ENCODE data around the gene CDK5. TPM values are rescaled to one million over a fixed set of nuclear protein-coding genes. Genes with fewer than 3 reads are reported as not detected.

Gene CDK5
- total and polyA plus RNA-seq, 4 experiments from 2014 or later = 6.3 to 15.2 (median 9.1) TPM

DNA sequence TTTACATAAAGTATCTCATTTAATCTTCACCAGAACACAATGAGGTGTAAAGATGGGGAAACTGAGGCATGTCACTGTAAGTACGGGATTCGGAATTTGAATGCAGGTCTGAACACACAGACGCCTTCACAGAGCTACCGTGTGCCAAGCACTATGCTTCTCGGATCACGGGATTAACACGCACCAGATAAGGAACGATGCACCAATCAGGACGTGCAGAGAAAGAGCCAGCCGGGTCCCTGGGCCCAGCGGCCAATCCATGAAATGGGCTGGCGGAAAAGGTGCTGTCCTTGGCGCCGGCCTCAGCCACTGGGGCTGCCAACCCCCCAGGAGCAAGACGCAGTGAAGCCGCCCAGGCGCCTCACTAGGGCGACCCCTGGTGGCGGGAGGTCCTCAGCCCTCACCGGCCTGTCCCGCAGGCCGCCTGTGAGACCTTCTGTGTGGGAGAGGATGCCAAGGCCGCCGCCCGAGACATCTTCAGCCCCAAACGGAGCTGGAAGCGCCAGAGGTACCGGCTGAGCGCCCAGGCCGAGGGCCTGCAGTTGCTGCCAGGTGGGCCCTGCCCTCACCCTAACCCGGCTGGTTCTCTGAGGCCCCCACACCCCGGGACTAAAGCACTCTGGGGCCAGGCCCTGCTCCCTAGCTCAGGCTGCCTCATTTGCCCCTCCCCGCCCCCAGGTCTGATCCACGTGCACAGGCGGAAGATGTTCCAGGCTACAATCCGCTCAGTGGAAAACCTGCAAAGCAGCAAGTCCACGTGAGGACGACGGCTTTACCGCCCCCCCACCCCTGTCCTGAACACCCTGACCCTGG, 49.0 kb downstream of the CDK5 start:
- peak overlapping the region; percentile 80 to 90 (median 88) for H3K4me3 Mint-ChIP-seq
- H3K36me3 Mint-ChIP-seq = peaks cover 0 to 8% of the 10 kb centered on the region in 2 donors
- peak; percentile 68 to 82 (median 74) for DNase-seq
- Histone ChIP-seq H3K27me3 (ENCODE audit: insufficient read depth, low read length) (no peaks in the 10 kb centered on the region), H3K4me1 (ENCODE audit: insufficient read depth, low read length) (peaks cover 74% of the 10 kb centered on the region), H3K9me3 (ENCODE audit: control insufficient read depth in 1 of 2, low read length in 2 of 2) (no peaks in the 10 kb centered on the region), H3K27ac (ENCODE audit: low read depth, low read length) (peak overlapping the region; percentile 69), H3K4me3 (ENCODE audit: low read length in 2 of 2) (peak overlapping the region; percentile 17 to 53), H3K36me3 (ENCODE audit: insufficient read depth, low read length) (no peaks in the 10 kb centered on the region)
- intact Hi-C loops (cut with micrococcal nuclease) = loop anchor here (1.0 kb wide), 1 partner anchor 33 kb away; no protein-coding TSS in a partner anchor
- H3K9me3 Mint-ChIP-seq = peaks cover 0 to 2% (median 0%) of the 10 kb centered on the region in 8 donors
- peak overlapping the region; percentile 87 to 98 (median 96) for H3K27ac Mint-ChIP-seq
- ChIA-PET CTCF (ENCODE audit: partially characterized antibody) (interaction anchor here (0.9 to 9.1 kb wide), 17 partner anchors 9 to 110 kb away, joined by 3 to 93 read pairs (median 5); partner anchors contain the start of genes ABCB8 and NOS3), POLR2A (ENCODE audit: partially characterized antibody) (interaction anchor here (0.5 to 13.0 kb wide), 13 partner anchors 10 to 1724 kb away, joined by 3 to 182 read pairs (median 7); partner anchors contain the start of genes ABCB8, ABCF2, FASTK and NOS3)
- H3K4me1 Mint-ChIP-seq = peaks cover 39 to 81% (median 59%) of the 10 kb centered on the region in 4 donors
- no peaks in the 10 kb centered on the region for H3K27me3 Mint-ChIP-seq

GRCh38 chr7:151008143-151008510, 49.6 kb downstream of the CDK5 start:
- no peaks in the 10 kb centered on the region for H3K27me3 Mint-ChIP-seq
- Histone ChIP-seq H3K27me3 (ENCODE audit: insufficient read depth, low read length) (no peaks in the 10 kb centered on the region), H3K36me3 (ENCODE audit: insufficient read depth, low read length) (no peaks in the 10 kb centered on the region), H3K9me3 (ENCODE audit: control insufficient read depth in 1 of 2, low read length in 2 of 2) (no peaks in the 10 kb centered on the region), H3K4me1 (ENCODE audit: insufficient read depth, low read length) (peaks cover 69% of the 10 kb centered on the region), H3K27ac (ENCODE audit: low read depth, low read length) (peak overlapping the region; percentile 69), H3K4me3 (ENCODE audit: low read length in 2 of 2) (peak overlapping the region; percentile 17 to 53)
- ChIA-PET CTCF (ENCODE audit: partially characterized antibody) (interaction anchor here (0.9 to 9.1 kb wide), 17 partner anchors 10 to 110 kb away, joined by 3 to 93 read pairs (median 5); partner anchors contain the start of genes ABCB8 and NOS3), POLR2A (ENCODE audit: partially characterized antibody) (interaction anchor here (0.9 to 13.0 kb wide), 13 partner anchors 10 to 219 kb away, joined by 3 to 182 read pairs (median 7); partner anchors contain the start of genes ABCB8, ABCF2, FASTK and NOS3)
- H3K9me3 Mint-ChIP-seq = peaks cover 0 to 2% (median 0%) of the 10 kb centered on the region in 8 donors
- intact Hi-C loops (cut with micrococcal nuclease) = loop anchor here (1.0 kb wide), 1 partner anchor 33 kb away; no protein-coding TSS in a partner anchor
- H3K4me1 Mint-ChIP-seq = peaks cover 37 to 81% (median 57%) of the 10 kb centered on the region in 4 donors
- H3K4me3 Mint-ChIP-seq = peak overlapping the region; percentile 80 to 90 (median 88)
- H3K36me3 Mint-ChIP-seq = peaks cover 0 to 8% of the 10 kb centered on the region in 2 donors
- peak; percentile 55 to 65 (median 63) for DNase-seq
- peak overlapping the region; percentile 87 to 98 (median 96) for H3K27ac Mint-ChIP-seq

DNA sequence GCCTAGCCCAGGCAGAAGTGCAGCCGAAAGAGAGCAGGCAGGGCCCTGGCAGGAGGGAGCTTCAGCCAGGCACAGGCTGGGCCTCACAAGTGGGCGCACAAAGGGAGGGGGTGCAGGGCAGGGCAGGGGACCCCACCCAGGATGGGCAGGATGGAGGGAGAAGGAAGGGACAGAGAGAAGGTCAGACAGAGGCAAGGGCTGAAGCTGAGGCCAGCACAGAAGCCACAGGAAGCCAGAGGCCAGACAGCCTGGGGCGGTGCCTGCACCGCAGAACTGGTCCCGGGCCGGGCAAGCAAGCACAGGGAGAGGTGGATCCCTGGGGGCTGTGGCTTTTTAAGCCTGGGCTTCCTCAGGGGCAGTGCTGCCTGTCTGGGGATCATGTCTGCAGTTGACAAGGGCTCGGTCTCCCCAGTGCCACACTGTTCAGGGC, 50.2 kb downstream of the CDK5 start:
- intact Hi-C loops (cut with micrococcal nuclease) = no loop called here
- Mint-ChIP-seq H3K9me3 (peaks cover 0 to 2% (median 0%) of the 10 kb centered on the region in 8 donors), H3K4me3 (peak overlapping the region; percentile 72 to 90 (median 88)), H3K27me3 (no peaks in the 10 kb centered on the region), H3K27ac (peak overlapping the region; percentile 87 to 98 (median 96)), H3K36me3 (peaks cover 0 to 5% of the 10 kb centered on the region in 2 donors), H3K4me1 (peaks cover 34 to 74% (median 52%) of the 10 kb centered on the region in 4 donors)
- ChIA-PET CTCF (ENCODE audit: partially characterized antibody) (interaction anchor here (1.1 to 9.1 kb wide), 13 partner anchors 10 to 109 kb away, joined by 3 to 93 read pairs (median 9); partner anchors contain the start of genes ABCB8 and NOS3), POLR2A (ENCODE audit: partially characterized antibody) (interaction anchor here (1.0 to 13.0 kb wide), 10 partner anchors 9 to 219 kb away, joined by 3 to 182 read pairs (median 12); partner anchors contain the start of genes ABCB8, ABCF2, FASTK and NOS3)
- Histone ChIP-seq H3K27ac (ENCODE audit: low read depth, low read length) (peak overlapping the region; percentile 69), H3K9me3 (ENCODE audit: control insufficient read depth in 1 of 2, low read length in 2 of 2) (no peaks in the 10 kb centered on the region), H3K36me3 (ENCODE audit: insufficient read depth, low read length) (no peaks in the 10 kb centered on the region), H3K4me3 (ENCODE audit: low read length in 2 of 2) (peak overlapping the region in 1 of 2 donors; percentile 17), H3K4me1 (ENCODE audit: insufficient read depth, low read length) (peaks cover 62% of the 10 kb centered on the region), H3K27me3 (ENCODE audit: insufficient read depth, low read length) (no peaks in the 10 kb centered on the region)
- peak in 1 of 5 donors; percentile 37 for DNase-seq

GRCh38 chr7:151006590-151007300, 51.0 kb downstream of the CDK5 start:
- Mint-ChIP-seq H3K4me3 (peak overlapping the region in 3 of 8 donors; percentile 25 to 42 (median 27)), H3K27ac (peak overlapping the region in 5 of 7 donors; percentile 48 to 98 (median 67)), H3K27me3 (no peaks in the 10 kb centered on the region), H3K36me3 (peaks cover 0 to 3% of the 10 kb centered on the region in 2 donors), H3K4me1 (peaks cover 28 to 67% (median 45%) of the 10 kb centered on the region in 4 donors), H3K9me3 (peaks cover 0 to 2% (median 0%) of the 10 kb centered on the region in 8 donors)
- H3K36me3 ChIP-seq (ENCODE audit: insufficient read depth, low read length) = no peaks in the 10 kb centered on the region
- no peak overlapping the region for H3K27ac ChIP-seq (ENCODE audit: low read depth, low read length)
- peaks cover 55% of the 10 kb centered on the region for H3K4me1 ChIP-seq (ENCODE audit: insufficient read depth, low read length)
- H3K27me3 ChIP-seq (ENCODE audit: insufficient read depth, low read length) = no peaks in the 10 kb centered on the region
- ChIA-PET POLR2A (ENCODE audit: partially characterized antibody) (interaction anchor here (2.2 to 13.0 kb wide), 5 partner anchors 9 to 33 kb away, joined by 10 to 182 read pairs (median 68); partner anchors contain the start of genes ABCB8 and NOS3), CTCF (ENCODE audit: partially characterized antibody) (interaction anchor here (1.3 to 9.1 kb wide), 7 partner anchors 9 to 44 kb away, joined by 4 to 93 read pairs (median 22); partner anchors contain the start of gene NOS3)
- H3K4me3 ChIP-seq (ENCODE audit: low read length in 2 of 2) = no peak overlapping the region
- intact Hi-C loops (cut with micrococcal nuclease) = no loop called here
- no peaks in the 10 kb centered on the region for H3K9me3 ChIP-seq (ENCODE audit: control insufficient read depth in 1 of 2, low read length in 2 of 2)
- peak in 1 of 5 donors; percentile 41 for DNase-seq

GRCh38 chr7:151005566-151005965, 52.1 kb downstream of the CDK5 start:
- Histone ChIP-seq H3K27me3 (ENCODE audit: insufficient read depth, low read length) (no peaks in the 10 kb centered on the region), H3K4me3 (ENCODE audit: low read length in 2 of 2) (no peak overlapping the region), H3K9me3 (ENCODE audit: control insufficient read depth in 1 of 2, low read length in 2 of 2) (no peaks in the 10 kb centered on the region), H3K27ac (ENCODE audit: low read depth, low read length) (no peak overlapping the region), H3K36me3 (ENCODE audit: insufficient read depth, low read length) (no peaks in the 10 kb centered on the region), H3K4me1 (ENCODE audit: insufficient read depth, low read length) (peaks cover 43% of the 10 kb centered on the region)
- Mint-ChIP-seq H3K27ac (peak overlapping the region in 5 of 7 donors; percentile 35 to 82 (median 73)), H3K9me3 (peaks cover 0 to 2% (median 0%) of the 10 kb centered on the region in 8 donors), H3K36me3 (peaks cover 0 to 3% of the 10 kb centered on the region in 2 donors), H3K4me1 (peaks cover 22 to 60% (median 38%) of the 10 kb centered on the region in 4 donors), H3K27me3 (no peaks in the 10 kb centered on the region), H3K4me3 (peak overlapping the region in 1 of 8 donors; percentile 12)
- POLR2A ChIA-PET (ENCODE audit: partially characterized antibody) = interaction anchor here (1.5 to 7.9 kb wide), 2 partner anchors 8 to 13 kb away, joined by 4 to 77 read pairs; no protein-coding TSS in a partner anchor
- intact Hi-C loops (cut with micrococcal nuclease) = no loop called here
- DNase-seq = no peak
- CTCF ChIA-PET (ENCODE audit: partially characterized antibody) = interaction anchor here (1.2 to 8.3 kb wide), 5 partner anchors 12 to 107 kb away, joined by 3 to 93 read pairs (median 4); no protein-coding TSS in a partner anchor

All from CD4-positive, alpha-beta memory T cell (primary cell).